ENCODE data around the gene CRKL.

Gene CRKL

GRCh38 chr22:20952544-20953341 is 35.5 kb downstream of the CRKL start:
- DNase-seq: no peak

DNA sequence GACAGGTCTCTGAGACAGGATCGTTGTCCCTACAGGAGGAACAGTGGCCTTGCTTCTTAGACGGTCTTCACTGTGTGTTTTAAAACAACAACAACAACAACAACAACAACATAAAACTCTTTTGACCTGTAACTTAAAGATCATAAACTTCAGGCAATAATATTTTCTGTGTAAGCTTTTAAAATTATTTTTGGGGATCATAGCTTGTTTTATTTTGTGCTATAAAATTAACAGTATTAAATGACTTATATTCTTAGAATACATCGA is 36.1 kb downstream of the CRKL start:
- no peak for DNase-seq

DNA sequence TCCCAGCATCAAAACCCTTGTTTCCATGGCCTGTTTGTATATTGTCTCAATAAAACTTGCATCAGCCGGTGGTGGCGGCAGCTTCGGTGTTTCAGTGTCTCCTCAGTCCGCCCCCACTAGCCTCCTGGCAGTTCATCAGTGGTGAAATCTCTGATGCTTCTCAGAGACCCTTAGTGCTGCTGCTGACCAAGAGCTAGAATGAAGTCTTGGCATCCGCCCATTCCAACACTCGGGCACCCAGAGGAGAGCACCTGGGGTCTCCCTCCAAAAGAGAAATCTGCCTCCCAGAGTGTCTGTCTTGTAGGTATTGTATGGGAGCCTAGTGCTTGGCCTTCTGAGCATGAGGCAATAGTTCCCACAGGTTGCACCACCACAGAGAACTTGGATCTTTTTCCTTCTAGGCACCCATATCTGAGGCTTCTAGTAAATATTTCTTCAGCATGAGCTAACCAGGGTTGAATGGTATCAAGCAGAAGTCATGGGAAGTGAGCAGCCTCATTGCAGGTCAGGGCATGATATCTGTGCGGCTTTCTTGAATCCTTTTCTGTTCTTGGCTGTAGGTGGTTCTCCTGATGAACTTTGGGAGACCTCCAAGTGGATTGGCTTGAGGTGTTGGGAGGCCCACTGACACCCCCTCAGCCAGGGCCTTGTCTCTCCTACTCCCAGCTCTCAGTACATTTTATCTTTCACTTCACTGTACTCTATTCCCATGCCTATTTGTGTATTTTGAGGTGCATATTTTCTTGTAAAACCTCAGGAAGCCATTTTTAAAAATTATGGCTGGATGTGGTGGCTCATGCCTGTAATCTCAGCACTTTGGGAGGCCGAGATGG is 36.7 kb downstream of the CRKL start:
- DNase-seq: no peak

DNA sequence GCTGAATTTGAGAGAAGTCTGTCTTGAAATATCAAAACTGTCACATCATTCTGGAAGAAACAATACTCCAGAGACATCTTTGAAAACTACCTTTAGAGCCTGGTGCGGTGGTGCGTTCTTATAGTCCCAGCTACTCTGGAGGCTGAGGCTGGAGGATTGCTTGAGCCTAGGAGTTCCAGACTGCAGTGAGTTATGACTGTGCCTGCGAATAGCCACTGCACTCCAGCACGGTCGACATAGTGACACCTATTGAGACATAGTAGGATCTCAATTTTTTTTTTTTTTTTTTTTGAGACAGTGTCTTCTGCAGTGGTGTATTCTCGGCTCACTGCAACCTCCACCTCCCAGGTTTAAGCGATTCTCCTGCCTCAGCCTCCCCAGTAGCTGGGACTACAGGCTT is 38.3 kb downstream of the CRKL start:
- DNase-seq: no peak

- DNase-seq: peak; percentile 17
Measured at GRCh38 chr22:20956258-20957101, 39.3 kb downstream of the CRKL start.

- peak; percentile 9 for DNase-seq
Measured at GRCh38 chr22:20957102-20957682, 40.0 kb downstream of the CRKL start.

- DNase-seq: no peak
Measured at GRCh38 chr22:20957683-20958431, 40.6 kb downstream of the CRKL start.

DNA sequence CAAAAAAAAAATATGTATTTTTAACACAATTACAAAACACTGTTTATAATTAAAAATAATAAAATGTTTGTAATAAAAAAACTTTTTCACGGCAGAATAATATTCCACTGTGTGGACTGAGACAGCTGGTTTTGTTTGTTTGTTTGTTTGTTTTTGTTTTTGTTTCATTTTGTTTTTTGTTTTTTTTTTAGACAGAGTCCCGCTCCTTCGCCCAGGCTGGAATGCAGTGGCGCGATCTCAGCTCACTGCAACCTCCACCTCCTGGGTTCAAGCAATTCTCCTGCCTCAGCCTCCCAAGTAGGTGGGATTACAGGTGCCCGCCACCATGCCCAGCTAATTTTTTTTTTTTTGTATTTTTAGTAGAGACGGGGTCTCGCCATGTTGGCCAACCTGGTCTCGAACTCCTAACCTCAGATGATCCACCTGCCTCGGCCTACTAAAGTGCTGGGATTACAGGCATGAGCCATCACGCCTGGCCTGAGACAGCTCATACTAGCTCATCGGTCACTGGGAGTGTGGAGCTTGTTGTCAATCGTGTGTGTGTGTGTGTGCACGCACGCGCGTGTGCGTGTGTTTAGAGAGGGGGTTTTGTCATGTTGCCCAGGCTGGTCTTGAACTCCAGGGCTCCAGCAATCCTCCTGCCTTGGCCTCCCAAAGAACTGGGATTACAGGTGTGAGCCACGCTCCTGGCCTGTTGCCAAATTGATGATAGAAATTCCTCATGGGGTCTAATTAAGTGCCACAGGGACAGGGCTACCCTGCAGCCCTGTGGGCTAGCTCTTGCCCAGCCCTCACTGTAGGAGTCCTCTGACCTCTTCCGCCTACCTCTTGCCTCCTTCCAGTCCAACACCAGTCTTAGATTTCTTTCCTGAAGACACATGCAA is 42.6 kb downstream of the CRKL start:
- no peak for DNase-seq

DNA sequence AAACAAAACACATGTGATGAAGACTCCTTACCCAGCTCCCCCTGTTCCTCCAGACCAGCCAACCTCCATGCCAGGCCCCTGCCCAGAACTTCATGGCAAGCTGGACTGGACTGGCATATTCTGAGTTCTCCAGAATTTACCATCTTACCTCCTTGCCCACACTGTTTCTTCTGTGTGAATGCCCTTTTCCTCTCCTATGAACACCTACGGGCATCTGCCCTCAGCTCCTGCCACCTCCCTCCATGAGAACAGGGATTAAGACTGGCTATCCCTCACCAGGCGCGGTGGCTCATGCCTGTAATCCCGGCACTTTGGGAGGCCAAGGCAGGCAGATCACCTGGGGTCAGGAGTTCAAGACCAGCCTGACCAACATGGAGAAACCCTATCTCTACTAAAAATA is 43.4 kb downstream of the CRKL start:
- DNase-seq: no peak

GRCh38 chr22:20962491-20962945 is 45.3 kb downstream of the CRKL start:
- no peak for DNase-seq

GRCh38 chr22:20963201-20964052 is 46.2 kb downstream of the CRKL start:
- DNase-seq: no peak

DNA sequence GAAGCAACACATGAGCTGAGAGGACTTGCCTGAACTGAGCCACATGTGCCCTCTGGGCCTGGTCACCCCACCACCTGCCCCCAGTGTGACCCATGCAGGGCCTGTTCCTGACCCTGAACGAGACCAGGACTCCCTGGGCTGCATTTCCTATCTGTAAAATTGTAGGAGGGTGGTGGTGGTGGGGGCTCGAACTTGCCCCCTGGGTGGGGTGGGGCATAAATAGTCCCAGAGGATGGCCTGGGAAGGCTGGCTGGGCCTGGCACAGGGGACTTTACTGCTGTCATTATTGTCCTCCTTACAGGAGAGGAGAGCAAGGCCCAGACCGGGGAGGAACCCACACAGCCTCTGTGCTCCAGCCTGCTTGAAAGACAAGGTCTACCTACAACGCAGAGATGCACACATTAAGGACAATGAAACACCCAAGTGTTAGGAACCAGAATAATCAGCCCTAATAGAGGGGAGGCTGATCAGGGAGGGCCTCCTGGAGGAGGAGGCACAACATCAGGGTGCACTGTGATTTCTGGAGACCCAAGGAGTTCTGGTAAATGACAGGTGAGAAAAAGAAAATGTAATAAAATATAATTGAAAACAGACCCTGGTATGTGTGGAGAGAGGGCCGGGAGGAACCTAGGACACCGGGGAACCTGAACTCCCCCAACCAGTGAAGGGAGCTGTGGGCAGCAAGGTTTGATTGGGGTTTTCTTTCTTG is 47.0 kb downstream of the CRKL start:
- no peak for DNase-seq

DNA sequence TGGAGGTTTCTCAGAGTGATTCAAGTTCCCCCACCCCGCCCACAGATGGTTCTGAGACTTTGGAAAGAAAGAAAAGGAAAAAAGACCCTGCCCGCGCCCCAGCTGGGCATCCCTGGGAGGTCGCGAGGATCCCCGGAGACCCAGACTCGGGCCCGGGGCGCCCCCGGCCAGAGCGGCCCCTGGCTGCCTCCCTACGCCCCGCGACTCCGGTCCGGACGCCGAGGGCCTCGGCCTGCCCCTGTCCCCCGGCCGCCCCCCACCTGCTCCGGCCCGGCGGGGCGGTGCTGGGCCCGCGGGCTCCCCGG is 47.5 kb downstream of the CRKL start:
- DNase-seq: no peak

DNA sequence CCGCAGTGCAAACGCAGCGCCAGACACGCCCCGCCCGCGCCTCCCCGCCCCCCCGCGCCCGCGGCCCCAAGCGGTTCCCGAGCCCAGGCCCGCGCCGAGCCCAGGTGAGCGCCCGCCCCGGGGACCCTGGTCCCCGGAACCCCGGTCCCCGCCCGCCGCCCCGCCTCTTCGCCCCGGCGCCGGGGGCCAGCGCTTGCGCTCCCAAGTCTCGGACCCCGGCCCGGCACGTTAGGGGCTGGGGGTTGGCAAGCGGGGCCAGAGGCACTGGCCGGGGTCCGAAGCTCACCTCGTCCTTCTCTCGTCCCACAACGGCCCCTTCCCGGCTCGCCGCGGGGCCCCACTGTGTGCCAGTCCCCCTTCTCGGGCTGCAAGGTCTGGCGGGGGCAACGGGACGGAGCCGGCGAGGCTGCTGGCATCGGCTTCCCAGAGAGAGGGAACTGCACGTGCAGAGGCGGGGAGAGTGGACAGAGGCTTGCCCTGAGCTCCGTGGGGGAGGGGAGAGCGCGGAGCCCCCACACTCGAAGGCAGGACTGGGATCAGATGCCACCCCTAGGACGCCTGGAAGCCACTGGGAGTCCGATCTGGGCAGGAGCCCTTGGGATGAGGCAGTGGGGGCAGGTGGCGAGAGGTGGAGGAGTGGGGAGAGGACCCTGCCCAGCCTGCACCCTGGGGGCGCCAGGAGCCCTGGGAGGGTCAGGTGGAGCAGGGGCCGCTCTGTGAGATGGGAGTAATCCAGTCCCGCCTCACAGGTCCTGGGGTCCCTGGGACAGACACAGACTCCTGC is 48.1 kb downstream of the CRKL start:
- no peak for DNase-seq

DNA sequence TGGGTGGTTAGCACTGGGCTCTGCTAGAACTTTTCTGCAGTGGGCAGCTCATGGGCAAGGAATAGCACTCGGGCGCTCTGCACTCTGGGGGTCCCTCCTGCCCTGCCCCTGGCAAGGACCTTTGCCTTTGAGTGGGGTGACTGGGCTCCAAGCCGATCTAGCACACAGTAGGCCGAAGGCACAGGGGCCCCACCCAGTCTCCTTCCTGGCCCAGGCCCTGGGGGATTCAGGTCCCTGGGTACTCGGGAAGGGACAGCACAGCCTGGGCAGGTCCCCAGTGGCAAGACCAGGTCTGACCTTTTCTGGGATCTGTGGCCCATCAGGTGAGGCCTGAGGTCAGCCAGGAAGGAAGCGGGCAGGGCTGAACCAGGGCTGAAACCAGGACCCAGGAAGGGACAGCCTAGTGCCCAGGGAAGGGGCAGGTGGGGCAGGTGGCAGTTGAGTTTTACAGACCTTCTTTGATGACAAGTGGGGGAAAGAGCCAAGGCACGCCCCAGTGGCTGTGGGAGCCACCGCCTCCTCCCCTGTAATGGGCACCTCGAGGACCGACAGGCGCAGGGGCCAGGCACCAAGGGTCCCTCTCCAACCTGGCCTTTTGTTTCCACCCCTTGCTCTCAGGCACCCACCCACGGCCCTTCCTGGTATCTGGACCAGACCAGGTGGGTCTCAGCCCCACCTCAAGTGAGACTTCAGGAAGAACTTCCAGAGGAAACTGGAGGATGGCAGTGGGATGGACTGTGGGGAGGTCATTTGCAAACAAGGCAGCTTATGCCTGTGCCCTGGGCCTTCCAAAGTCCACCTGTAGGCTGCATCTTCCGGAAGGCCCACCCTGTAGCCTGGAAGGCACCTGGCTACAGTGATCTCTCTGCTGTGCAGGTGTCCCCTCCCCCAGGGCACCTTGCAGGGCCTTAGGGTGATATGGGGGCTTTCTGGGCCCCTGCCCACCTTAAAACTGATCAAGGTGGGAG is 49.0 kb downstream of the CRKL start:
- DNase-seq: no peak

- no peak for DNase-seq
Measured at GRCh38 chr22:20966883-20967696, 49.9 kb downstream of the CRKL start, which contains the start of gene AIFM3. Gene AIFM3, plus strand, starts transcription at chr22:20967255. Its CDS starts 690 bp downstream, at chr22:20967945.

Data from HCEC 1CT (cell line).